ENCODE measurements around the gene SHISAL1. TPM values are rescaled to one million over a fixed set of nuclear protein-coding genes. Genes with fewer than 3 reads are reported as not detected.

Gene SHISAL1
- total and polyA plus RNA-seq, 2 donors (not counting 1 experiment from before 2014, with no cell fraction given) = not detected

GRCh38 chr22:44289414-44290171 is 23.2 kb downstream of the SHISAL1 start:
- no peaks in the 10 kb centered on the region for H3K4me1 Mint-ChIP-seq
- Histone ChIP-seq H3K79me2 (ENCODE audit: control insufficient read depth, insufficient read depth, low read length) (no peaks in the 10 kb centered on the region), H3K9me3 (ENCODE audit: control extremely low read depth in 1 of 3, control insufficient read depth in 2 of 3, insufficient read depth in 1 of 3, low read length in 2 of 3) (peaks cover 0 to 3% (median 0%) of the 10 kb centered on the region in 3 donors), H3K4me2 (replicated peaks; ENCODE audit: low read depth, low read length, poor library complexity, severe bottlenecking) (no peak overlapping the region), H3K4me1 (ENCODE audit: control insufficient read depth in 2 of 2, insufficient read depth in 2 of 2, low read length in 2 of 2) (no peaks in the 10 kb centered on the region), H3K9ac (ENCODE audit: low read length) (no peak overlapping the region), H3K27me3 (replicated peaks in 1 of 4; ENCODE audit: control extremely low read depth in 1 of 4, control insufficient read depth in 3 of 4, insufficient read depth in 4 of 4, low read length in 3 of 4) (peaks cover 0 to 3% (median 0%) of the 10 kb centered on the region in 4 experiments), H3K27ac (ENCODE audit: low read length in 2 of 2) (no peak overlapping the region), H2AFZ (ENCODE audit: insufficient read depth, low read depth, low read length, poor library complexity, severe bottlenecking) (no peak overlapping the region), H3K36me3 (replicated peaks in 1 of 2; ENCODE audit: control extremely low read depth in 1 of 2, control insufficient read depth in 1 of 2, extremely low read depth in 1 of 2, insufficient read depth in 2 of 2, low read length in 1 of 2) (no peaks in the 10 kb centered on the region), H4K20me1 (ENCODE audit: control insufficient read depth, insufficient read depth, low read length, poor library complexity, severe bottlenecking) (no peaks in the 10 kb centered on the region), H3K4me3 (ENCODE audit: control extremely low read depth in 1 of 5, extremely low read depth in 1 of 5, insufficient read depth in 1 of 5, low read depth in 2 of 5, low read length in 4 of 5) (no peak overlapping the region)
- no peaks in the 10 kb centered on the region for H3K9me3 Mint-ChIP-seq (ENCODE audit: insufficient read depth)
- ATAC-seq (ENCODE audit: low read depth) = no peak
- no peak overlapping the region for H3K4me3 Mint-ChIP-seq
- WGBS (ENCODE audit: insufficient coverage) = 88% methylated on average over 10 of the region's 13 CpGs
- H3K27me3 Mint-ChIP-seq = peaks cover 27% of the 10 kb centered on the region
- intact Hi-C loops (cut with micrococcal nuclease) = no loop called here
- no peak overlapping the region for H3K27ac Mint-ChIP-seq
- ChIA-PET POLR2A (no interaction called here), CTCF (no interaction called here)
- TF ChIP-seq EZH2 (IDR thresholded peaks at IDR 0.05; ENCODE audit: borderline replicate concordance, insufficient read depth, low read depth, low read length, poor library complexity, severe bottlenecking) = no peak
- no peak for TF ChIP-seq CTCF (IDR thresholded peaks at IDR 0.05)
- no peak for DNase-seq

- POLR2A ChIA-PET = no interaction called here
- no peak for TF ChIP-seq CTCF (IDR thresholded peaks at IDR 0.05)
- no peak for TF ChIP-seq EZH2 (IDR thresholded peaks at IDR 0.05; ENCODE audit: borderline replicate concordance, insufficient read depth, low read depth, low read length, poor library complexity, severe bottlenecking)
- H2AFZ ChIP-seq (ENCODE audit: insufficient read depth, low read depth, low read length, poor library complexity, severe bottlenecking) = no peak overlapping the region
- intact Hi-C loops (cut with micrococcal nuclease) = no loop called here
- H3K36me3 ChIP-seq (replicated peaks in 1 of 2; ENCODE audit: control extremely low read depth in 1 of 2, control insufficient read depth in 1 of 2, extremely low read depth in 1 of 2, insufficient read depth in 2 of 2, low read length in 1 of 2) = no peaks in the 10 kb centered on the region
- H3K9me3 ChIP-seq (ENCODE audit: control extremely low read depth in 1 of 3, control insufficient read depth in 2 of 3, insufficient read depth in 1 of 3, low read length in 2 of 3) = no peaks in the 10 kb centered on the region
- Mint-ChIP-seq H3K27me3 (peaks cover 25% of the 10 kb centered on the region), H3K4me1 (no peaks in the 10 kb centered on the region), H3K9me3 (ENCODE audit: insufficient read depth) (no peaks in the 10 kb centered on the region), H3K27ac (no peak overlapping the region), H3K4me3 (no peak overlapping the region)
- no peaks in the 10 kb centered on the region for H3K4me1 ChIP-seq (ENCODE audit: control insufficient read depth in 2 of 2, insufficient read depth in 2 of 2, low read length in 2 of 2)
- no peak overlapping the region for H3K9ac ChIP-seq (ENCODE audit: low read length)
- 76% methylated on average over 4 of the region's 4 CpGs for WGBS (ENCODE audit: insufficient coverage)
- ATAC-seq (ENCODE audit: low read depth) (no peak), DNase-seq (no peak)
- CTCF ChIA-PET = no interaction called here
- H4K20me1 ChIP-seq (ENCODE audit: control insufficient read depth, insufficient read depth, low read length, poor library complexity, severe bottlenecking) = no peaks in the 10 kb centered on the region
- no peak overlapping the region for H3K4me3 ChIP-seq (ENCODE audit: control extremely low read depth in 1 of 5, extremely low read depth in 1 of 5, insufficient read depth in 1 of 5, low read depth in 2 of 5, low read length in 4 of 5)
- no peak overlapping the region for H3K4me2 ChIP-seq (replicated peaks; ENCODE audit: low read depth, low read length, poor library complexity, severe bottlenecking)
- H3K27ac ChIP-seq (ENCODE audit: low read length in 2 of 2) = no peak overlapping the region
- no peaks in the 10 kb centered on the region for H3K79me2 ChIP-seq (ENCODE audit: control insufficient read depth, insufficient read depth, low read length)
- peaks cover 0 to 3% (median 0%) of the 10 kb centered on the region in 4 experiments for H3K27me3 ChIP-seq (replicated peaks in 1 of 4; ENCODE audit: control extremely low read depth in 1 of 4, control insufficient read depth in 3 of 4, insufficient read depth in 4 of 4, low read length in 3 of 4)
Observed at GRCh38 chr22:44288913-44289312, 23.8 kb downstream of the SHISAL1 start.
